NB4 (cell line): Measurements from ENCODE around the gene MSANTD7.

Source experiments
- DNase-seq: peaks from one replicate; pipeline ENCODE4 v3.0.0; 2010; ENCODE audit warnings: low read depth
- H3K4me3 ChIP-seq: one replicate; pipeline ENCODE4 v1.5.1; 2011; ENCODE audit warnings: mild to moderate bottlenecking, low read depth, low read length, moderate library complexity
- MYC ChIP-seq: IDR thresholded peaks from 2 replicates; pipeline ENCODE4 v1.6.1; 2011; ENCODE audit warnings: low read depth, low read length
- POLR2A ChIP-seq: IDR thresholded peaks from 2 replicates; pipeline ENCODE4 v1.6.1; 2011; ENCODE audit warnings: mild to moderate bottlenecking; ENCODE audit not compliant: insufficient read length; ENCODE audit errors: extremely low read depth
- TF ChIP-seq, protein P1 (sequence below): IDR thresholded peaks from one replicate; pipeline ENCODE4 v1.5.1; 2012; ENCODE audit warnings: low read depth, low read length
- TF ChIP-seq, protein P2 (sequence below): IDR thresholded peaks from 2 replicates; pipeline ENCODE4 v1.6.1; 2011; ENCODE audit warnings: low read depth, low read length

Gene MSANTD7

DNA sequence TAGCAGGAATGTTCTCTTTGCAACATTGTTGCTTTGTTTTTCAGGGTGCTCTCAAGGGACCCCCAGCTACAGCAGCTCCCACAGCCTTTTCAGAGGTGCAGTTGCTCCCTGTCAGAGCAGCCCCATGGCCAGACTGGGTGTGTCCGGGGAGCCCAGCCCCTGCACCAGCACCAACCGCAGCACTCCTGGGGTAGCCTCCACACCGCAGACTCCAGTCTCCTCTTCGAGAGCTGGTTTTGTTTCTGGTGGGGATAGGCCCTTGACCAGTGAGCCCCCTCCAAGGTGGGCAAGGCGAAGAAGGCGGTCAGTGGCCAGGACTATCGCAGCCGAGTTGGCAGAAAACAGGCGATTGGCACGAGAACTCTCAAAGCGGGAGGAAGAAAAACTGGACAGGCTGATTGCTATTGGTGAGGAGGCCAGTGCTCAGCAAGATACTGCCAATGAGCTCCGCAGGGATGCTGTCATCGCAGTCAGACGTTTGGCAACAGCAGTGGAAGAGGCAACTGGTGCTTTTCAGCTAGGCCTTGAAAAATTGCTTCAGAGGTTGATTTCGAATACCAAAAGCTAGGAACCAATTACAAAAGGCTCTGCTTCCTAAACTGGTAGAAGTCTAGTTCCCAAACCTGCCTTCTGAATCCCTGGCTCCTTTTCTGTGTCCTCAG, 5.4 kb downstream of the MSANTD7 start:
- no peak for DNase-seq
- TF ChIP-seq, protein P1, sequence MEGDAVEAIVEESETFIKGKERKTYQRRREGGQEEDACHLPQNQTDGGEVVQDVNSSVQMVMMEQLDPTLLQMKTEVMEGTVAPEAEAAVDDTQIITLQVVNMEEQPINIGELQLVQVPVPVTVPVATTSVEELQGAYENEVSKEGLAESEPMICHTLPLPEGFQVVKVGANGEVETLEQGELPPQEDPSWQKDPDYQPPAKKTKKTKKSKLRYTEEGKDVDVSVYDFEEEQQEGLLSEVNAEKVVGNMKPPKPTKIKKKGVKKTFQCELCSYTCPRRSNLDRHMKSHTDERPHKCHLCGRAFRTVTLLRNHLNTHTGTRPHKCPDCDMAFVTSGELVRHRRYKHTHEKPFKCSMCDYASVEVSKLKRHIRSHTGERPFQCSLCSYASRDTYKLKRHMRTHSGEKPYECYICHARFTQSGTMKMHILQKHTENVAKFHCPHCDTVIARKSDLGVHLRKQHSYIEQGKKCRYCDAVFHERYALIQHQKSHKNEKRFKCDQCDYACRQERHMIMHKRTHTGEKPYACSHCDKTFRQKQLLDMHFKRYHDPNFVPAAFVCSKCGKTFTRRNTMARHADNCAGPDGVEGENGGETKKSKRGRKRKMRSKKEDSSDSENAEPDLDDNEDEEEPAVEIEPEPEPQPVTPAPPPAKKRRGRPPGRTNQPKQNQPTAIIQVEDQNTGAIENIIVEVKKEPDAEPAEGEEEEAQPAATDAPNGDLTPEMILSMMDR: no peak
- no peak for TF ChIP-seq POLR2A
- TF ChIP-seq, protein P2, sequence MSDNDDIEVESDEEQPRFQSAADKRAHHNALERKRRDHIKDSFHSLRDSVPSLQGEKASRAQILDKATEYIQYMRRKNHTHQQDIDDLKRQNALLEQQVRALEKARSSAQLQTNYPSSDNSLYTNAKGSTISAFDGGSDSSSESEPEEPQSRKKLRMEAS: no peak
- TF ChIP-seq MYC: no peak
- no peak overlapping the region for H3K4me3 ChIP-seq

DNA sequence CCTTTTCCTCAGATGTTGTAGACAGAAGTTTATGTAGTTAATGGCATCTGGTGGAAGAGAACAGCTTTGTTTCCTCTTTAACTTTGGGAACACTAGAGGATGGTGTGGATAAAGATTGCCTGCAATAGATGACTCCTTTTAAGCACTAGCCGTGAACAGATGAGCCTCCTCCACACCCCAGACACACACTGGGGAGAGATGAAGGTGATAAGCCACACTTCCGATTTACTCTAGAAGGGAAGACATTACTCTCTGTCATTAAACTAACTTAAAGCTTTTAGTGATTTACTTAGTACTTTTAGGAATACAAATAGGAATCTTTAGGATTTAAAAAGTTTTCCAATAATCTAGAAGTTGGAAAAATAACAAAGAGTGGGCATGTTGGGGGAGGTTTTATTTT, 6.8 kb downstream of the MSANTD7 start:
- no peak for DNase-seq
- TF ChIP-seq, protein P2: no peak
- TF ChIP-seq MYC: no peak
- no peak overlapping the region for H3K4me3 ChIP-seq

DNA sequence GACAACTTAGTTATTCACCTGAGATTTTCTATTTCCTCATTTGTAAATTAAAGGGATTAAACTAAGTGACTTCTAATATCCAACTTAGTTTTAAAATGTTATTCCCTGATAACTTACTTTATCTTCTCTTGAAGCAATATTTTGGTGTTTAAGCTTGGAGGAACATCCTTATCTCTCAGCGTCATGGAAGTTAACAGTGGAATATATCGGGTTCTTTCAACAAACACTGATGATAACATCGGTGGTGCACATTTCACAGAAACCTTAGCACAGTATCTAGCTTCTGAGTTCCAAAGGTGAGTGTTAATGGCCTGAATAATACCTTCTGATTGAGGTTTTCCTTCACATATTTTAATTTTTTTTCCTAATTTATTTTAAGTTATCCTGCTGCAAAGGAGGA, 14.1 kb downstream of the MSANTD7 start:
- H3K4me3 ChIP-seq: no peak overlapping the region
- TF ChIP-seq, protein P2: no peak
- TF ChIP-seq MYC: no peak
- DNase-seq: no peak

DNA sequence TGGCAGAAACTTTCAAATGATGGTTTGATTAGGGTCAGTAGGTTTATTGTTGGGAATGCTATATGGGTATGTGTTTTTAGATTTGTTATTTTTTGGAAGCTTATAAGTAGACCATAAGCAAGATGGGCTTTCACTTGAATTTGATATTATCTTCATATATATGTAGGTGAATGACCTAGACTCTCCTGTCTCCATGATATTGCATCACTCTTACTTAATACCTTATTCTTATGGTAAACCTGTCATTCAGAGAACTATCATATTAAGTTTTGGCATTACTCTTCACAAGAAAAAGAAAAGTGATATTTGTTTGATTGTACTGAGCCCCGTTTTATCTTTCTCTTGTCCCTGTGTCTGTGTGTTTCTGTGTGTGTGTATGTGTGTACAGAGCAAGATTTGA, 17.3 kb downstream of the MSANTD7 start:
- no peak for TF ChIP-seq MYC
- DNase-seq: no peak
- no peak overlapping the region for H3K4me3 ChIP-seq

DNA sequence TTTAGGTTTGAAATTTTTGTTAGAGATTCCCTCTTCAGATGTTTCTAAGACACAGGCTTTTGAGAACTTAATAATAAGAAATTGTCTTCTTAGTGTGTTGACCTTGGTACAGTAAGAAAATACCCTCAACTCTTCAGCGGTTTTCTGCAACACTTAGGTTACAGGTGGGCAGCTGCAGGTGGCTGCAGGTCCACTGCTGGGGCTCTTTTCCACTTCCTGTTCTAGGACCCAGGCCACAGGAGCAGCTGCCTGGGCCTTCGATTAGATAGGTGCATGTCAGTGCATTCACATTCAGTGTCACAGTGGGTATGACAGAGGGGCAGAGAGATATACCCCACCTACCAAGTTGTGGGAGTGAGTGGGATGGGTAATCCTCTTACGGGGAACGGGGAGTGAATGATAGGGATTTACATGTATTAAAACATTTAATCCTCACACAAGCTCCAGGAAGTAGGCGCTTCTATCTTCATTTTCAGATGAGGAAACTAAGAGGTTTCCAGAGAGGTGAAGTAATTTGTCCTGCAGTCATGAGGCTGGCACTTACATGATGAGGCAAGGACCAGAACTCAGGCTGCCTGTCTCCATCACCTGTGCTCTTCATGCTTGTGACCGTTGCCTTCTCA, 20.3 kb downstream of the MSANTD7 start:
- no peak overlapping the region for H3K4me3 ChIP-seq
- no peak for DNase-seq
- no peak for TF ChIP-seq POLR2A
- TF ChIP-seq, protein P2: no peak
- TF ChIP-seq, protein P1: no peak
- TF ChIP-seq MYC: no peak

DNA sequence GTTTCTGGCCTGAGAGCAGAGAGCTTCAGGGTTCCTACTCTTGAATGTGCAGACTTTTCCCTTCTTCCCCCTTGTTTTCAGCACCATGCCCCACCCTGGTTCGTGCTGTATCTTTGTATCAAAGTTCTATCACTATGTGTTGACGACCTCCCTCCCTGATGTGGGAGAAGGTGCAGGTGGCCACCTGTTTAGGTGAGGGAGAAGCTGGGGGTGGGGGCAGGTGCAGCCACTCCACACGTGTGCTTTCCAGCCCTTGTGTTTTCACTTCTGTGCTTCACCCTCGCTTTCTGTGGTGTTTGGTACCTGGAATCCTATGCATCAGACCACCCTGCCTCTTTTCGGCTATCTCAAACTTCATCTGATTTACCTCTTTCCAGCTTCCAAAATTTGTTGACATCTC, 20.9 kb downstream of the MSANTD7 start:
- H3K4me3 ChIP-seq: no peak overlapping the region
- no peak for DNase-seq
- TF ChIP-seq, protein P1: no peak
- TF ChIP-seq MYC: no peak
- TF ChIP-seq, protein P2: no peak
- TF ChIP-seq POLR2A: no peak

DNA sequence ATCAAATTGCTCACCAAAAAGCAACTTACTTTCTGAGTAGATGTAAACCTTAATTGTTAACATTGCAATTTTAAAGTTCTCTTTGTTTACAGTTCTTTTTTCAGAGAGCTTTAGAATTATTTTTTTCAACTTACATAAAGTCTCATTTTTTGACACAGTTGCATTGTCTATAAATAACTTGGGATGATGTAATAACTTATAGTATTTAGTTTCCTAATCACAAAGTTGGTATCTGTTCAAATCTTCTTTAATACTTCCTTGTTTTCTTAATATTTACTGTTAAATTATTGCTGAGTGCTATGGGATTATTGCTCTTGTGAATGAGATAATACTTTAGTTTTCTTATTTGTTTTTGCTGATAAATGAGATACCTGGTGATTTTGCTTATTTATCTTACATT, 21.7 kb downstream of the MSANTD7 start:
- no peak overlapping the region for H3K4me3 ChIP-seq
- no peak for DNase-seq
- TF ChIP-seq, protein P1: no peak
- TF ChIP-seq MYC (no peak), POLR2A (no peak)
- TF ChIP-seq, protein P2: no peak
